HEK293T (cell line): Measurements from ENCODE around the gene ANO1.

ENCODE experiments used
- CTCF ChIA-PET: fragments of 350-600 bp; formaldehyde crosslinking; extraction: SDS; loops from one replicate; lab custom pipeline; 2021; ENCODE audit warnings: antibody characterized with exemption, inconsistent platforms; lab: Yijun Ruan, JAX
- POLR2A ChIA-PET: fragments of 350-600 bp; formaldehyde crosslinking; extraction: SDS; loops from one replicate; lab custom pipeline; 2020; ENCODE audit warnings: antibody characterized with exemption, inconsistent platforms; lab: Yijun Ruan, JAX
- DNase-seq: peaks from one replicate; pipeline ENCODE4 v3.0.0; 2012; ENCODE audit warnings: mixed read lengths; ENCODE audit errors: extremely low spot score
- ARNT ChIP-seq: fragments of 450-650 bp; IDR thresholded peaks from 2 replicates; pipeline ENCODE4 v1.6.1; 2017; ENCODE audit warnings: mild to moderate bottlenecking
- BHLHE40 ChIP-seq: fragments of 450-650 bp; IDR thresholded peaks from 2 replicates; pipeline ENCODE4 v1.6.1; 2016; ENCODE audit warnings: mild to moderate bottlenecking, moderate library complexity, borderline replicate concordance
- CTBP1 ChIP-seq: fragments of 450-650 bp; IDR thresholded peaks from 2 replicates; pipeline ENCODE4 v1.6.1; 2016; ENCODE audit warnings: borderline replicate concordance
- ELF4 ChIP-seq: fragments of 450-650 bp; IDR thresholded peaks from 2 replicates; pipeline ENCODE4 v1.6.1; 2017; ENCODE audit warnings: antibody characterized with exemption
- FOXA1 ChIP-seq: fragments of 450-650 bp; IDR thresholded peaks from 2 replicates; pipeline ENCODE4 v1.6.1; 2016; ENCODE audit warnings: mild to moderate bottlenecking
- FOXK2 ChIP-seq: fragments of 450-650 bp; IDR thresholded peaks from 2 replicates; pipeline ENCODE4 v1.6.1; 2016; ENCODE audit warnings: mild to moderate bottlenecking
- FOXM1 ChIP-seq: fragments of 450-650 bp; IDR thresholded peaks from 2 replicates; pipeline ENCODE4 v1.6.1; 2017; ENCODE audit warnings: mild to moderate bottlenecking, borderline replicate concordance
- HDGF ChIP-seq: fragments of 450-650 bp; IDR thresholded peaks from 2 replicates; pipeline ENCODE4 v1.6.1; 2017; ENCODE audit warnings: antibody characterized with exemption, borderline replicate concordance
- L3MBTL2 ChIP-seq: fragments of 450-650 bp; conservative IDR thresholded peaks from 2 replicates; pipeline ENCODE4 v1.6.1; 2016; ENCODE audit warnings: mild to moderate bottlenecking
- LEF1 ChIP-seq: fragments of 450-650 bp; IDR thresholded peaks from 2 replicates; pipeline ENCODE4 v1.6.1; 2017; ENCODE audit warnings: mild to moderate bottlenecking, borderline replicate concordance
- NFRKB ChIP-seq: fragments of 450-650 bp; IDR thresholded peaks from 2 replicates; pipeline ENCODE4 v1.6.1; 2016; ENCODE audit warnings: mild to moderate bottlenecking, moderate library complexity
- SP1 ChIP-seq: fragments of 450-650 bp; IDR thresholded peaks from 2 replicates; pipeline ENCODE4 v1.6.1; 2017
- SUZ12 ChIP-seq: fragments of 450-650 bp; IDR thresholded peaks from 2 replicates; pipeline ENCODE4 v1.6.1; 2016; ENCODE audit warnings: mild to moderate bottlenecking
- TARDBP ChIP-seq: fragments of 450-650 bp; IDR thresholded peaks from 2 replicates; pipeline ENCODE4 v1.6.1; 2016
- ZNF384 ChIP-seq: fragments of 450-650 bp; IDR thresholded peaks from 2 replicates; pipeline ENCODE4 v1.6.1; 2016
- TF ChIP-seq, protein P1 (sequence below): fragments of 450-650 bp; IDR thresholded peaks from 2 replicates; pipeline ENCODE4 v1.6.1; 2016

ANO1 gene

DNA sequence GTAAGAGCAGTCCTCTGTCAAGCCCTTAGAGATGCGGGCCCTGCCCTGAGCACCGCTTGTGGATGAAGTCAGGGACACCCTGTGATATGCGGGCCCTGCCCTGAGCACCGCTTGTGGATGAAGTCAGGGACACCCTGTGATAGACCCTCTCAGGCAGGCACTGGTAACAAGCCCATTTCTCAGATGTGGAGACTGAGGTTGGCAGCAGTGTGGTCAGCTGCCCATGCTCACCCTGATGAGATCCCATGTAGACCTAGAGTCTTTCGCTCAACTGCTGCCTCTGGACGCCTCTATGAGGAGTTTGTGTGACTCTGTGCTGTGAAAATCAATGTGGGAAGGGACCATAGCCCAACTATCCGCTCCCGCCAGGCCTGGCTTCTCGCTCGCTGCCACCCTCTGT lies 66.1 kb downstream of the ANO1 start:
- CTCF ChIA-PET = no interaction called here
- TF ChIP-seq LEF1 = no peak
- TF ChIP-seq ARNT = no peak
- no peak for TF ChIP-seq SUZ12
- TF ChIP-seq FOXA1 = no peak
- TF ChIP-seq CTBP1 = no peak
- TF ChIP-seq ZNF384 = no peak
- TF ChIP-seq ELF4 = no peak
- no peak for TF ChIP-seq HDGF
- TF ChIP-seq NFRKB = no peak
- no peak for TF ChIP-seq FOXK2
- TF ChIP-seq L3MBTL2 = no peak
- TF ChIP-seq TARDBP = no peak

DNA sequence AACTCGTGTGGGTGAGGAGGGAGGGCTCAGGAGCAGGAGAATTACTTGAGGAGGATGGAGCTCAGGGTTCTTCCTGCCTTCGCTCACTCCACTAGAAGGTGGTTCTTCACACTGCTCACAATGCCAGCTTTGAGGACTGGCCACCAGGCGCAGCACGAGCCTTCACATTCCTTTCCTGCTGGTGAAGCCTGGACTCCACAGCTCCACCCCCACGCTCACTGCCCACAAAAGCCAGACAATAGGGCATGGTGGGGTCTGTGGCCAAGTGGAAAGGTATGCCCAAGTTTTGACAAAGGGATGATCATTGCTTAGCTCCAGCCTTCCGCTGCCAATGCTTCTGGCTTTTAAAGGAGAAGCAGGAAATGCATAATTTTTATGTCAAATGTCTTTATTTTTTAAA lies 67.0 kb downstream of the ANO1 start:
- no peak for DNase-seq
- TF ChIP-seq L3MBTL2 = no peak
- no peak for TF ChIP-seq BHLHE40
- no peak for TF ChIP-seq FOXA1
- TF ChIP-seq SUZ12 = no peak
- no peak for TF ChIP-seq CTBP1
- no peak for TF ChIP-seq FOXK2
- ChIA-PET CTCF (no interaction called here), POLR2A (no interaction called here)

More for the DNA sequence above, 66.1 kb downstream of the ANO1 start:
- no peak for DNase-seq
- POLR2A ChIA-PET = interaction anchor here (1.6 kb wide), 1 partner anchor 10 kb away, joined by 6 read pairs; no protein-coding TSS in a partner anchor

DNA sequence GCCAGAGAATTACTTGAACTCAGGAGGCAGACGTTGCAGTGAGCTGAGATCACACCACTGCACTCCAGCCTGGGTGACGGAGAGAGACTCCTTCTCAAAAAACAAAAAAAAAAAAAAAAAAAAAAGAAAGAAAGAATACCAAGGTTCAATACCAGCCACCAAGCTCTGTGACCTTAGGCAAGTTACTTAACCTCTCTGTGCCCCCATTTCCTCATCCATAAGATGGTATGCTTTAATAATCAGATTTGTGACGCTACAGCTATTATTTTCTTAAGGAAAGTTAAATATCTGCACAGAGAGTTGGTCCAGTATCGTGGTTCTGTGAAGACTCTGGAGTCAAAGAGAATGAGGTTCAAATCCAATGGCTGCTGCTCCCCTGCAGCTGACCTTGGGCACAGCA lies 67.7 kb downstream of the ANO1 start:
- TF ChIP-seq NFRKB (no peak), BHLHE40 (no peak), SP1 (no peak), FOXK2 (no peak), TARDBP (no peak), FOXM1 (no peak), ARNT (no peak)
- TF ChIP-seq, protein P1, sequence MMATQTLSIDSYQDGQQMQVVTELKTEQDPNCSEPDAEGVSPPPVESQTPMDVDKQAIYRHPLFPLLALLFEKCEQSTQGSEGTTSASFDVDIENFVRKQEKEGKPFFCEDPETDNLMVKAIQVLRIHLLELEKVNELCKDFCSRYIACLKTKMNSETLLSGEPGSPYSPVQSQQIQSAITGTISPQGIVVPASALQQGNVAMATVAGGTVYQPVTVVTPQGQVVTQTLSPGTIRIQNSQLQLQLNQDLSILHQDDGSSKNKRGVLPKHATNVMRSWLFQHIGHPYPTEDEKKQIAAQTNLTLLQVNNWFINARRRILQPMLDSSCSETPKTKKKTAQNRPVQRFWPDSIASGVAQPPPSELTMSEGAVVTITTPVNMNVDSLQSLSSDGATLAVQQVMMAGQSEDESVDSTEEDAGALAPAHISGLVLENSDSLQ = no peak
- ChIA-PET POLR2A (no interaction called here), CTCF (no interaction called here)
- no peak for DNase-seq

DNA sequence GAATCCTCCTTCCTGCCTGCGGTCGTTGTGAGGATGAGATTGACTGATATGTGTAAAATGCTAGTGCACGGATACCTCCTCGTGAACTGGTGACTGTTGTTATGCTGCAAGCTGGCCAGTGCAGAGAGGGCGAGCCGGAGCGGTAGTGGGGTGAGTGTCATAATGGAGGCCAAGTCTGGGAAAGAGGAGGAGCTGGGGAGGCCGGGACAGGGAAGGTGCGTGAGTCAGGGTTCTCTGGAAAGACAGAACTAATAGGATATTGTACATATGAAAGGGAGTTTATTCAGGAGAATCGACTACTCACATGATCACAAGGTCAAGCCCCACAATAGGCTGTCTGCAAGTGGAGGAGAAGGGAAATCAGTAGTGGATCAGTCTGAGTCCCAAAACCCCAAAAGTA lies 68.2 kb downstream of the ANO1 start:
- ChIA-PET POLR2A (no interaction called here), CTCF (no interaction called here)
- TF ChIP-seq LEF1 (no peak), ELF4 (no peak), SP1 (no peak), TARDBP (no peak), BHLHE40 (no peak), SUZ12 (no peak), L3MBTL2 (no peak), FOXK2 (no peak), ZNF384 (no peak), FOXA1 (no peak), FOXM1 (no peak), CTBP1 (no peak), NFRKB (no peak), HDGF (no peak), ARNT (no peak)
- TF ChIP-seq, protein P1 = no peak
- no peak for DNase-seq

DNA sequence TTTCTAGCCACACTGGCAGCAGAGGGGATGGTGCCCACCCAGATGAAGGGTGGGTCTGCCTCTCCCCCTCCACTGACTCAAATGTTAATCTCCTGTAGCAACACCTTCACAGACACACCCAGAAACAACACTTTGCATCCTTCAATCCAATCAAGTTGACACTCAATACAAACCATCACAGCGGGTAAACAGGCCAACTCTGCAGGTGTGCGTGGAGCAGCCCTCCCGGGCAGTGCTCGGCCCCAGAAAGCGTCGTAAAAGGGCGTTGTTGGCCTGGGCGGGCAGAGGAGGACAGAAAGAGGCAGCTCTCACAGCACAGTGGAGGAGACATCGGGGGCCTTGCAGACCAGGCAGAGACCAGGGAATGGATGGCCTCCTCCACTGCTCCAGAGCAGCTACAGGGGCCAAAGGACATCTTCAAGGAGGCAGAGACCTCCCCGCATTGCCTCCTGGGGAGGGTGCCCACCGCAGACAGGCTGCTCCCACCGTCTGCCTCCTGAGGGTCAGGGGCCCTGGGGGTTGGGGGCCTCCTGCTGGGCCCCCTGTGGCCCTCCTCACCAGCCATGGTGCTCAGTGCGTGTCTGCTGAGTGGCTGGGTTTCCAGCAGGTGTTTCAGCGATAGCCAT lies 68.9 kb downstream of the ANO1 start:
- no peak for TF ChIP-seq SP1
- TF ChIP-seq ZNF384 = no peak
- TF ChIP-seq BHLHE40 = no peak
- no peak for TF ChIP-seq SUZ12
- no peak for TF ChIP-seq NFRKB
- TF ChIP-seq ELF4 = no peak
- TF ChIP-seq TARDBP = no peak
- no peak for TF ChIP-seq L3MBTL2
- ChIA-PET CTCF (no interaction called here), POLR2A (no interaction called here)
- DNase-seq = no peak

DNA sequence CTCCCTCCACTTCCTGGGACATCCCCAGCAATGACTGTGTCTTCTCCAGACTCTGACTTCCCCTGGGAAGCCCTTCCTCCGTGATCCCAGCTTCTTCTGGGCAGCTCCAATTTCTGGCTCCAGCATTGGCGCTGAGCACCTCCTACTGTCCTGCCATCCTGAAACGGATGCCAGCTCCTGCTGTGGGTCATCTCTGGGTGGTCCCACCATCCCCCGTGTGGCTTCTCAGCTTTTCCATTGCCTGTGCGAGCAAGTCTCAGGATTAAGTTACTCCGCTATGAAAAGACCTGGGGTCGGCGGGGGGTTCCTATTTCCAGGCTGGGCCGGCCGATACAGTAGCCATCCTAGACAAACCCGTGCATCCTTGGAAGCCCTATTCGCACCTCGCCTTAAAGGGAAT lies 69.6 kb downstream of the ANO1 start:
- CTCF ChIA-PET = no interaction called here
- TF ChIP-seq ELF4 = no peak
- TF ChIP-seq, protein P1 = no peak
- TF ChIP-seq BHLHE40 = no peak
- TF ChIP-seq TARDBP = no peak
- TF ChIP-seq CTBP1 = no peak
- no peak for TF ChIP-seq L3MBTL2
- no peak for TF ChIP-seq LEF1
- TF ChIP-seq SP1 = no peak
- TF ChIP-seq FOXK2 = no peak
- TF ChIP-seq ZNF384 = no peak
- no peak for TF ChIP-seq FOXM1
- no peak for TF ChIP-seq FOXA1
- no peak for TF ChIP-seq SUZ12
- no peak for DNase-seq
- POLR2A ChIA-PET = no interaction called here

DNA sequence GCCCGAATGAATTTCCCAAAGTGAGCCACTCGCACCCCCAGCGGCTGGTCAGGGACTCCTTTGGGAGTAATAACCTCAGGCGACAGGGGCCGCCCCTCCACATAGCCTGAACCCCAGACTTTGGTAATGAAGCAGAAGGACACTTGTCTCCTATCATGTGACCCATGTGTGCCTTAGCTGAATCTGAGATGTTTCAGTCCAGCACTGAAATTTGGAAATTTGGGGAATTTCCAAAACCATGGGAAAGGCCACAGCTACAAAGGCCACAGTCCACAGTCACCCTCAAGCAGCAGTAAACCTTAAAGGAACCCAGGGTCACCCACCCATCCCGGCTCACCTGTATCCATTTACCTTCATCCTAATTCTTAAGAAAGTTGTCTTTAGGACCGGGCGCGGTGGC lies 73.6 kb downstream of the ANO1 start:
- POLR2A ChIA-PET = no interaction called here
- DNase-seq = no peak
- TF ChIP-seq LEF1 (no peak), FOXM1 (no peak), TARDBP (no peak), BHLHE40 (no peak), CTBP1 (no peak), NFRKB (no peak), HDGF (no peak), ELF4 (no peak), FOXA1 (no peak), ARNT (no peak), SP1 (no peak), SUZ12 (no peak), ZNF384 (no peak), FOXK2 (no peak)
- TF ChIP-seq, protein P1 = no peak
- CTCF ChIA-PET = no interaction called here
